IMR-90 (cell line): ENCODE data around the gene DDX42. TPM values are rescaled to one million over a fixed set of nuclear protein-coding genes. Genes with fewer than 3 reads are reported as not detected.
A peak's percentile ranks its signal among the peaks of the same experiment; 100 is the strongest.

Experiments used
- ATAC-seq: fragments of 200-7000 bp; cut with Tn5 transposase; 2 replicates; pipeline ENCODE4 v1.9.1; 2020; ENCODE audit warnings: low read depth, mild to moderate bottlenecking, moderate library complexity
- BruUV-seq: library from RNA; stranded (reverse); fragments of 400-500 nt; replicated peaks from 2 replicates; lab custom pipeline; 2021; lab: Mats Ljungman, UMichigan
- CTCF ChIA-PET: fragments of 300-600 bp; formaldehyde crosslinking; extraction: SDS; loops from one replicate; lab custom pipeline; 2021; ENCODE audit warnings: antibody characterized with exemption; lab: Yijun Ruan, JAX
- POLR2A ChIA-PET: fragments of 300-600 bp; sonication (Branson Sonifier 250); formaldehyde crosslinking; loops from one replicate; lab custom pipeline; 2022; ENCODE audit warnings: antibody characterized with exemption; ENCODE audit not compliant: unreplicated experiment; lab: Charles Lee
- DNase-seq: peaks from one replicate; pipeline ENCODE4 v3.0.0; 2013
- H2AFZ ChIP-seq: replicated peaks from 2 replicates; pipeline ENCODE3; 2013; ENCODE audit warnings: low read length, mild to moderate bottlenecking; ENCODE audit not compliant: poor library complexity
- H2AK5ac ChIP-seq: 2 replicates; pipeline ENCODE4 v1.6.1; 2013; ENCODE audit warnings: low read depth, low read length, inconsistent platforms
- H2AK9ac ChIP-seq: replicated peaks from 2 replicates; pipeline ENCODE3; 2013; ENCODE audit warnings: mild to moderate bottlenecking, low read depth, low read length, moderate library complexity; ENCODE audit not compliant: poor library complexity
- H2BK120ac ChIP-seq: 2 replicates; pipeline ENCODE4 v1.6.1; 2013; ENCODE audit warnings: low read depth, low read length, inconsistent platforms
- H2BK15ac ChIP-seq: 3 replicates; pipeline ENCODE4 v1.6.1; 2013; ENCODE audit warnings: low read depth, low read length, inconsistent platforms
- H2BK20ac ChIP-seq: 2 replicates; pipeline ENCODE4 v1.6.1; 2013; ENCODE audit warnings: low read depth, mild to moderate bottlenecking, inconsistent platforms, low read length, moderate library complexity
- H2BK5ac ChIP-seq: 2 replicates; pipeline ENCODE4 v1.6.1; 2013; ENCODE audit warnings: mild to moderate bottlenecking, low read depth, low read length, inconsistent platforms; ENCODE audit not compliant: poor library complexity, severe bottlenecking
- H3K14ac ChIP-seq: replicated peaks from 2 replicates; pipeline ENCODE4 v1.6.1; 2013; ENCODE audit warnings: low read depth, low read length, inconsistent platforms
- H3K18ac ChIP-seq: 2 replicates; pipeline ENCODE4 v1.6.1; 2013; ENCODE audit warnings: low read depth, low read length, control low read depth
- H3K23ac ChIP-seq: 2 replicates; pipeline ENCODE4 v1.6.1; 2013; ENCODE audit warnings: low read depth, low read length, inconsistent platforms
- H3K27ac ChIP-seq: 2 replicates; pipeline ENCODE4 v1.5.1; 2013; ENCODE audit warnings: mild to moderate bottlenecking, control low read depth, low read length; ENCODE audit not compliant: insufficient read depth
- H3K27me3 ChIP-seq: 2 replicates; pipeline ENCODE4 v1.6.1; 2013; ENCODE audit warnings: low read length; ENCODE audit not compliant: control insufficient read depth, insufficient read depth
- H3K36me3 ChIP-seq: 2 replicates; pipeline ENCODE4 v1.6.1; 2013; ENCODE audit warnings: low read length, mixed read lengths; ENCODE audit not compliant: control insufficient read depth, insufficient read depth
- H3K4ac ChIP-seq: 2 replicates; pipeline ENCODE4 v1.6.1; 2013; ENCODE audit warnings: low read depth, low read length, inconsistent platforms
- H3K4me1 ChIP-seq: 2 replicates; pipeline ENCODE4 v1.6.1; 2013; ENCODE audit warnings: low read length, mixed read lengths; ENCODE audit not compliant: control insufficient read depth, insufficient read depth
- H3K4me2 ChIP-seq: 2 replicates; pipeline ENCODE4 v1.6.1; 2013; ENCODE audit warnings: low read depth, mild to moderate bottlenecking, control low read depth, low read length, moderate library complexity
- H3K4me3 ChIP-seq: 2 replicates; pipeline ENCODE4 v1.5.1; 2013; ENCODE audit warnings: low read depth, mild to moderate bottlenecking, control low read depth, low read length, moderate library complexity; ENCODE audit not compliant: insufficient read depth
- H3K56ac ChIP-seq: 2 replicates; pipeline ENCODE4 v1.6.1; 2013; ENCODE audit warnings: low read length, inconsistent platforms; ENCODE audit not compliant: insufficient read depth; ENCODE audit errors: extremely low read depth
- H3K79me1 ChIP-seq, 2 experiments: 2 replicates each; pipeline ENCODE4 v1.6.1; 2013; ENCODE audit warnings: low read length in 2 of 2, inconsistent platforms in 1 of 2, low read depth in 1 of 2
- H3K9ac ChIP-seq: 2 replicates; pipeline ENCODE4 v1.6.1; 2013; ENCODE audit warnings: low read depth, low read length, control low read depth
- H3K9me1 ChIP-seq: 2 replicates; pipeline ENCODE4 v1.6.1; 2013; ENCODE audit warnings: low read length, inconsistent platforms; ENCODE audit not compliant: insufficient read depth
- H3K9me3 ChIP-seq: 2 replicates; pipeline ENCODE4 v1.6.1; 2013; ENCODE audit warnings: low read length; ENCODE audit not compliant: control insufficient read depth, insufficient read depth
- H4K20me1 ChIP-seq: 2 replicates; pipeline ENCODE4 v1.6.1; 2013; ENCODE audit warnings: low read length, inconsistent platforms; ENCODE audit not compliant: insufficient read depth
- H4K5ac ChIP-seq: 2 replicates; pipeline ENCODE4 v1.6.1; 2013; ENCODE audit warnings: mild to moderate bottlenecking, low read depth, low read length, control low read depth
- H4K8ac ChIP-seq, 2 experiments: 2 replicates each; pipeline ENCODE4 v1.6.1; 2013; ENCODE audit warnings: low read depth in 2 of 2, low read length in 2 of 2, control low read depth in 1 of 2, inconsistent platforms in 1 of 2
- H4K91ac ChIP-seq: 2 replicates; pipeline ENCODE4 v1.6.1; 2013; ENCODE audit warnings: low read depth, low read length, inconsistent platforms; ENCODE audit not compliant: insufficient read depth
- BHLHE40 ChIP-seq: fragments of 150-350 bp; IDR thresholded peaks from 2 replicates; pipeline ENCODE4 v1.6.1; 2016; ENCODE audit warnings: mild to moderate bottlenecking, low read depth, low read length
- CEBPB ChIP-seq: IDR thresholded peaks from 2 replicates; pipeline ENCODE4 v1.6.1; 2012; ENCODE audit warnings: low read depth, low read length, improper control_type of control experiment
- FOS ChIP-seq: fragments of 150-350 bp; IDR thresholded peaks from 2 replicates; pipeline ENCODE4 v1.6.1; 2016; ENCODE audit warnings: low read depth, low read length
- MAFK ChIP-seq: IDR thresholded peaks from 2 replicates; pipeline ENCODE4 v1.6.1; 2012; ENCODE audit warnings: low read depth, low read length, improper control_type of control experiment
- MAZ ChIP-seq: IDR thresholded peaks from 2 replicates; pipeline ENCODE4 v1.6.1; 2012; ENCODE audit warnings: low read depth, mild to moderate bottlenecking, low read length, improper control_type of control experiment, moderate library complexity, borderline replicate concordance
- MXI1 ChIP-seq: IDR thresholded peaks from 2 replicates; pipeline ENCODE4 v1.6.1; 2012; ENCODE audit warnings: low read depth, mild to moderate bottlenecking, low read length, moderate library complexity, borderline replicate concordance
- RAD21 ChIP-seq: IDR thresholded peaks from 2 replicates; pipeline ENCODE4 v1.6.1; 2012; ENCODE audit warnings: low read length, improper control_type of control experiment
- RCOR1 ChIP-seq: IDR thresholded peaks from 2 replicates; pipeline ENCODE4 v1.6.1; 2012; ENCODE audit warnings: mild to moderate bottlenecking, low read length, improper control_type of control experiment; ENCODE audit not compliant: insufficient replicate concordance
- RFX5 ChIP-seq: IDR thresholded peaks from 2 replicates; pipeline ENCODE4 v1.8.0; 2012; ENCODE audit warnings: low read depth, mild to moderate bottlenecking, low read length, moderate library complexity
- WGBS, 2 experiments: methylation state at CpG; one replicate each; pipeline versions ENCODE4 v1.1.5 to v1.1.7; 2013; ENCODE audit warnings: missing lambda C conversion rate in 2 of 2; ENCODE audit not compliant: insufficient read length in 1 of 2; ENCODE audit errors: extremely low coverage in 2 of 2; 5-methylcytosine and 5-hydroxymethylcytosine counted together
- dilution Hi-C: fragments of 300-500 bp; cut with HindIII; formaldehyde crosslinking; loops from one replicate; pipeline ENCODE4 v1.14.3; 2018; ENCODE audit warnings: low sequenced_read_pairs; ENCODE audit not compliant: unreplicated experiment
- in situ Hi-C: fragments of 300-500 bp; cut with MboI; formaldehyde crosslinking; loops from 3 replicates; pipeline ENCODE4 v1.14.3; 2019; ENCODE audit warnings: low sequenced_read_pairs, inconsistent platforms, mixed read lengths
- intact Hi-C: fragments of 100-400 bp; cut with micrococcal nuclease; formaldehyde crosslinking; loops from 2 replicates; pipeline ENCODE4 v1.10.0; 2022
- polyA plus RNA-seq, 3 experiments: library from polyadenylated mRNA; depleted of rRNA; stranded (reverse); fragments of >200 nt; gene quantifications; 2 replicates each; pipeline ENCODE4 v1.2.3, GENCODE V29; 2012; ENCODE audit warnings: low replicate concordance in 1 of 3
- total RNA-seq: library from RNA; depleted of rRNA; stranded (reverse); fragments of >200 nt; gene quantifications from 2 replicates; pipeline ENCODE4 v1.2.3, GENCODE V29; 2012
- TF ChIP-seq, protein P1 (sequence below): fragments of 150-350 bp; IDR thresholded peaks from 2 replicates; pipeline ENCODE4 v1.6.1; 2016; ENCODE audit warnings: low read depth, mild to moderate bottlenecking, low read length, moderate library complexity, borderline replicate concordance
- TF ChIP-seq, protein P2 (sequence below): conservative IDR thresholded peaks from 2 replicates; pipeline ENCODE4 v1.5.1; 2012; ENCODE audit warnings: mild to moderate bottlenecking, low read depth, low read length, improper control_type of control experiment
- TF ChIP-seq, protein P3 (sequence below): fragments of 150-350 bp; IDR thresholded peaks from 2 replicates; pipeline ENCODE4 v1.6.1; 2017; ENCODE audit warnings: mild to moderate bottlenecking, antibody characterized with exemption, low read length, low read depth

DDX42 gene
- total and polyA plus RNA-seq, 2 of the 4 experiments (the other 2 are of a cell fraction): 75.8 to 91.5 TPM

DNA sequence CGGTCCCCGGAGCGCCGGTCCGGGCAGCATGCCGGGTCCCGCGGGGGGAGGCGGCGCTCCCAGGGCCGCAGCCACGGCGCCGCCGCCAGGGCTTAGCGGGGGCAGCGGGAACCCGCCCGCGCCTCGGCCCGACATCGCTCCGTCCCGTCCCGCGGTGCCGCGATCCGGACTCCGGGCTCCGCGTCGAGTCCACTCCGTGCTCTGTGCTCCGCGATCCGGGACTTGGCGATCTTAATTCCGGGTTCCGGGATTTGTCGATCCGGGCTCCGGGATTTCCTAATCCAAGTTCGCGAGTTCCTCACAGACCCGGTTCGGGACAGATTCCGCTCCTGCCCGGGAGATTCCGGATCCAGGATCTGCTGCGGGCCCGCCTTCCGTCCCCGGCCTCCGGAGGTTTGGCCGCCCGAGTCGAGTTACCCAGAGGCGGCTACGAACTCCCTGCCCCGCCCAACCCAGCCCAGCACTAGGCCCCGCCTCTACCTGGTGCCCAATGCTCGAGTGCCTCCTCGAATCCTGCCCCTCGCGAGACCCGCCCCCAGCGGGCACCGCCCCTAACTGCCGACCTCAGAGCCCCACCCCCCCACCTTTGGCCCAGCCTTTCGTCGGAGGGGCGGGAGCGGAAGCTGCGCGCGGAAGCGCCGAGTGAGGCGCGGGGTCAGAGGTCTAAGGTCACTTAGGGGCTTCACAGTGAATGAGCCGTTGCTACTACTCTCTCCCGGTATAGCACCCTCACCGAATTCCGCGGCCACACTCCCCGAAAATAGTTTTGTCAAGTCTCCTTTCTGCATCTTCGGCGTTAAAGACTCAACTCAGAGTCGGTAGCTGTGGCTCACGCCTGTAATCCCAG, 68.8 kb downstream of the DDX42 start, which contains the start of gene SMARCD2:
SMARCD2 (minus strand) TSS at position 146 of the 847 bp plus-strand sequence; CDS start at position 135, 11 bp downstream.
- dilution Hi-C loops (no loop called here), in situ Hi-C loops (no loop called here), intact Hi-C loops (no loop called here)
- Histone ChIP-seq H2BK15ac (peak within 1 kb of the TSS; percentile 84; the same call in 1 of the 3 replicates), H2AK9ac (peak within 1 kb of the TSS; percentile 91), H3K4me3 (peak within 1 kb of the TSS; percentile 81), H2BK120ac (peak within 1 kb of the TSS; percentile 68; the same call in 1 of the 2 replicates), H3K56ac (peak within 1 kb of the TSS; percentile 86), H2BK20ac (0 out of 2 replicates have a peak within 1 kb of the TSS, but pooled peaks have one; percentile 17), H3K9me1 (peaks cover 12% of the 10 kb centered on the region), H4K8ac (peak within 1 kb of the TSS; percentile 97 to 100), H2AK5ac (peak within 1 kb of the TSS; percentile 78), H3K23ac (peak within 1 kb of the TSS; percentile 97), H3K36me3 (no peaks in the 10 kb centered on the region), H3K9me3 (no peaks in the 10 kb centered on the region), H4K91ac (peak within 1 kb of the TSS; percentile 91), H4K5ac (peak within 1 kb of the TSS; percentile 89), H3K27ac (peak within 1 kb of the TSS; percentile 84), H4K20me1 (peaks cover 28% of the 10 kb centered on the region), H3K4me2 (peak within 1 kb of the TSS; percentile 94), H3K27me3 (no peaks in the 10 kb centered on the region), H3K4ac (peak within 1 kb of the TSS; percentile 96), H3K4me1 (peaks cover 23% of the 10 kb centered on the region), H3K9ac (peak within 1 kb of the TSS; percentile 77), H2BK5ac (peak within 1 kb of the TSS; percentile 51), H3K79me1 (peaks cover 6 to 42% of the 10 kb centered on the region in 2 experiments; a peak in 3 of 4 replicates), H3K18ac (peak within 1 kb of the TSS; percentile 27), H3K14ac (peak within 1 kb of the TSS; percentile 92), H2AFZ (peak within 1 kb of the TSS; percentile 96)
- peak; percentile 99 for DNase-seq
- CTCF ChIA-PET: interaction anchor here (2.2 kb wide), 1 partner anchor 23 kb away, joined by 7 read pairs; no protein-coding TSS in a partner anchor
- POLR2A ChIA-PET: interaction anchor here (0.6 kb wide), 1 partner anchor 21 kb away, joined by 7 read pairs; no protein-coding TSS in a partner anchor
- no TSS peak for BruUV-seq
- peak; percentile 86 for ATAC-seq
- WGBS, 2 experiments: 0% methylated on average over 54 of the region's 92 CpGs; no CpG with 5 or more reads in 1 of the 2 experiments
- TF ChIP-seq, protein P1, sequence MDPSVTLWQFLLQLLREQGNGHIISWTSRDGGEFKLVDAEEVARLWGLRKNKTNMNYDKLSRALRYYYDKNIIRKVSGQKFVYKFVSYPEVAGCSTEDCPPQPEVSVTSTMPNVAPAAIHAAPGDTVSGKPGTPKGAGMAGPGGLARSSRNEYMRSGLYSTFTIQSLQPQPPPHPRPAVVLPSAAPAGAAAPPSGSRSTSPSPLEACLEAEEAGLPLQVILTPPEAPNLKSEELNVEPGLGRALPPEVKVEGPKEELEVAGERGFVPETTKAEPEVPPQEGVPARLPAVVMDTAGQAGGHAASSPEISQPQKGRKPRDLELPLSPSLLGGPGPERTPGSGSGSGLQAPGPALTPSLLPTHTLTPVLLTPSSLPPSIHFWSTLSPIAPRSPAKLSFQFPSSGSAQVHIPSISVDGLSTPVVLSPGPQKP: no peak
- TF ChIP-seq MAZ (peak; percentile 76; the same call in 1 of the 2 replicates), MXI1 (peak; percentile 2; the same call in 1 of the 2 replicates), BHLHE40 (0 out of 2 replicates have a peak, but pooled peaks have one; percentile 3), RFX5 (peak; percentile 73), RCOR1 (no peak), RAD21 (no peak), CEBPB (no peak), MAFK (no peak), FOS (no peak)
- TF ChIP-seq, protein P2, sequence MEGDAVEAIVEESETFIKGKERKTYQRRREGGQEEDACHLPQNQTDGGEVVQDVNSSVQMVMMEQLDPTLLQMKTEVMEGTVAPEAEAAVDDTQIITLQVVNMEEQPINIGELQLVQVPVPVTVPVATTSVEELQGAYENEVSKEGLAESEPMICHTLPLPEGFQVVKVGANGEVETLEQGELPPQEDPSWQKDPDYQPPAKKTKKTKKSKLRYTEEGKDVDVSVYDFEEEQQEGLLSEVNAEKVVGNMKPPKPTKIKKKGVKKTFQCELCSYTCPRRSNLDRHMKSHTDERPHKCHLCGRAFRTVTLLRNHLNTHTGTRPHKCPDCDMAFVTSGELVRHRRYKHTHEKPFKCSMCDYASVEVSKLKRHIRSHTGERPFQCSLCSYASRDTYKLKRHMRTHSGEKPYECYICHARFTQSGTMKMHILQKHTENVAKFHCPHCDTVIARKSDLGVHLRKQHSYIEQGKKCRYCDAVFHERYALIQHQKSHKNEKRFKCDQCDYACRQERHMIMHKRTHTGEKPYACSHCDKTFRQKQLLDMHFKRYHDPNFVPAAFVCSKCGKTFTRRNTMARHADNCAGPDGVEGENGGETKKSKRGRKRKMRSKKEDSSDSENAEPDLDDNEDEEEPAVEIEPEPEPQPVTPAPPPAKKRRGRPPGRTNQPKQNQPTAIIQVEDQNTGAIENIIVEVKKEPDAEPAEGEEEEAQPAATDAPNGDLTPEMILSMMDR: no peak
- TF ChIP-seq, protein P3, sequence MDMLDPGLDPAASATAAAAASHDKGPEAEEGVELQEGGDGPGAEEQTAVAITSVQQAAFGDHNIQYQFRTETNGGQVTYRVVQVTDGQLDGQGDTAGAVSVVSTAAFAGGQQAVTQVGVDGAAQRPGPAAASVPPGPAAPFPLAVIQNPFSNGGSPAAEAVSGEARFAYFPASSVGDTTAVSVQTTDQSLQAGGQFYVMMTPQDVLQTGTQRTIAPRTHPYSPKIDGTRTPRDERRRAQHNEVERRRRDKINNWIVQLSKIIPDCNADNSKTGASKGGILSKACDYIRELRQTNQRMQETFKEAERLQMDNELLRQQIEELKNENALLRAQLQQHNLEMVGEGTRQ: 0 out of 2 replicates have a peak, but pooled peaks have one; percentile 19
